GM18499 (cell line): ENCODE measurements around the gene SLC35F3.

Source experiments
- ATAC-seq: cut with Tn5 transposase; IDR thresholded peaks from one replicate; pipeline ENCODE4 v1.9.1; 2021; ENCODE audit warnings: moderate number of reproducible peaks; ENCODE audit not compliant: insufficient read depth, unreplicated experiment

SLC35F3 gene

GRCh38 chr1:234302354-234302962 is 398.0 kb downstream of the SLC35F3 start:
- ATAC-seq: no peak

GRCh38 chr1:234303231-234303630 is 398.8 kb downstream of the SLC35F3 start:
- no peak for ATAC-seq

DNA sequence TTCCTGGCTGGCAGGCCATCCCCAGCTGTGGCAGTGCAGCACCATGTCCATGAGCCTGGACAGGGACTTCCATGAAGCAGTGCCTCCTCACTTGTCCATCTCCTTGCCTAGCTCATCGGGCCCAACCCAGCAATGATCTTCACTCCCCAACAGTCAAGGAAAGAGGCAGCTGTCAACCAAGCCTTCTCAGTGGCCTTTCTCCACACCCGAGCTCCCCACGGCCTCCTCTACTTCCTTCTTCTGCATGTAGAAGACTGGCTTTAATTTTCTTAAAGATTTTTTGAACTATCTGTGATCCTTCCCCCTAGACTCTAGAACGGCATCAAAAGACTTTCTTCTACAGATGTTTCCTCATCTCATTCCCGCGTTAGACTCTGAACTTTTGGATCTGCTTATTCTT is 403.2 kb downstream of the SLC35F3 start:
- no peak for ATAC-seq

- ATAC-seq: no peak
Measured at GRCh38 chr1:234309243-234309597, 404.7 kb downstream of the SLC35F3 start.

- peak; percentile 59 for ATAC-seq
Measured at GRCh38 chr1:234309598-234310459, 405.4 kb downstream of the SLC35F3 start.

DNA sequence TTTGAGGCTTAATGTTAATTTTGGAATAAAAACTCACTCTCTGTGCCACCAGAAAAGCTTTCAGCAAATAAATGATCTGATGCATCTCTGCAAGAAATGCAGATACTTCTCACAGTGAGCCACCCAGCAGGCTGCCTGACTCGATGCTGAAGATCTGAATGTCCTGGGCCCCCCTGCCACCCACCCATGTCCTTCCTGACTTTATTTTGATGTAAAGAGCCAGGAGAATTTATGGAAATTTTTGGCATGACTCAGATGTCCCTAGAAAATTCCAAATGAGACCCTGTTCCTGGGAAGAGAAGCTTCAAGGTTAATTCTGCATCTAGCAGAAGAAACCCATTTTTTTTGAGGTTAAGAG is 406.0 kb downstream of the SLC35F3 start:
- no peak for ATAC-seq

- no peak for ATAC-seq
Measured at GRCh38 chr1:234311414-234311813, 406.9 kb downstream of the SLC35F3 start.

- no peak for ATAC-seq
Measured at GRCh38 chr1:234313171-234313570, 408.7 kb downstream of the SLC35F3 start.

GRCh38 chr1:234315091-234315541 is 410.6 kb downstream of the SLC35F3 start:
- no peak for ATAC-seq

DNA sequence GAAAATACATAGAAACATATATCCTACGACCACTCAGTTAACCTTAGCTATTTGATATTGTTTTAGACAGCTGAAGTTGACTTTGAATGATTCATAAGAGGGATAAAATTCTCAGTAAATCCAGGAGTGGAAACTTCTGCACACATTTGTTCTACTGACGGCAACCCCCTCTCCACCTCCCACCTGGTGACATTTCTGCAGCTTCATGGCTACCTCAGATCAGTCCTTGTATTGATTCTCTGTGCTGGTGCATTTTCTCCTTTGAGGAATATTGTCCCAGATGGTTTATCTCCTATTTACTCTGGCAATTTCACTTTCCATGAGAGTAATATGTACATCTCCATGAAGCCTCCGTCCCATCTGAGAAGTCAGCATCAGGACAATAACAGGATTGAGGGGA is 411.1 kb downstream of the SLC35F3 start:
- ATAC-seq: no peak

GRCh38 chr1:234316486-234316885 is 412.0 kb downstream of the SLC35F3 start:
- ATAC-seq: no peak

- ATAC-seq: no peak
Measured at GRCh38 chr1:234316937-234317336, 412.5 kb downstream of the SLC35F3 start.

GRCh38 chr1:234320069-234320468 is 415.6 kb downstream of the SLC35F3 start:
- no peak for ATAC-seq

DNA sequence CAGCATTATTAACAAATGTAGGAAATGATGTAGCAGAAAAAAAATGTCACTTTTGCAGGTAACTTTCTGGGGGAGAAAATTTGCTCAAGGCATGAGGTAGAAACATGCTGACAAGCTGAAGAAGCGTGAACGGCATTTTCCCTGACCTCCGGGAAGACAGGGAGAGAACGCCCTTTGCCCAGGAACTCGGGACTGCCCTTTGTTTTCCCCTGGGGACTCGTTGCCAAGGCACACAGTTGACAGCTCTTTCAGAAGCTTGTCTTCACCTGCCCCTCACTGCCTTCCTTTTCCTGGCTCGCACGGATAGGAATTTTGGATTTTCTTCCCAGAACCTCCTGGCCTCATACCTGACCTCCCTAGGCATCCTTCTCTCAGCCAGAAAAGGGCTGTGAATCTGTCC is 416.1 kb downstream of the SLC35F3 start:
- ATAC-seq: no peak

DNA sequence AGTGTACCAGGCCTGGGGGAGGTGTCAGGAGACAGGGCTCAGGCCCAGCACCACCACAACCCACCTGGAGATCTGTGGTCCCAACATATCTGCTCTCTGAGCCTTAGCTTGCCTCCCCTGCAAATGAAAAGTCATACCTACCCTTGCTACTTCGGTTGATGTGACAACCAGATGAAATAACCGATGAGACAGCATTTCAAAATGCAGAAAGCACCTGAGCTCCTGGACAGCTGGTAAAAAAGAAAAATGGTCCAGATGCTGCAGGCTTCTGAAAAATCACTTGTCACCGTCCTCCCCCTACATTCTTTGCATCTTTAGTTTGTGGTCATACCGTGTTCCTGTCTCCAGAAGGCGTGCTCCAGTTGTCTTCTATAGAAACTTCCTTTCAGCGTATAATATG is 416.8 kb downstream of the SLC35F3 start:
- no peak for ATAC-seq

DNA sequence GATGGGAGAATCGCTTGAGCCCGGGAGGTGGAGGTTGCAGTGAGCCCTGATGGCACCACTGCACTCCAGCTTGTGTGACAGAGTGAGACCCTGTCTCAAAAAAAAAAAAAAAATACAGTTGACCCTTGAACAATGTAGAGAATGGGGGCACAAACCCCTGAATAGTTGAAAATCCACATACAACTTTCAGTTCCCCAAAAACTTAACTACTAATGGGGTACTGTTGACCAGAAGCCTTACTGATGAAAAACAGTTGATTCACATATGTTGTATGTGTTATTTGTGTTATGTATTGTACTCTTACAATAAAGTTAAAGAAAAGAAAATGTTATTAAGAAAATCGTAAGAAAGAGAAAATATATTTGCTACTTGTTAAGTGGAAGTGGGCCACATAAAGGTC is 417.6 kb downstream of the SLC35F3 start:
- no peak for ATAC-seq

DNA sequence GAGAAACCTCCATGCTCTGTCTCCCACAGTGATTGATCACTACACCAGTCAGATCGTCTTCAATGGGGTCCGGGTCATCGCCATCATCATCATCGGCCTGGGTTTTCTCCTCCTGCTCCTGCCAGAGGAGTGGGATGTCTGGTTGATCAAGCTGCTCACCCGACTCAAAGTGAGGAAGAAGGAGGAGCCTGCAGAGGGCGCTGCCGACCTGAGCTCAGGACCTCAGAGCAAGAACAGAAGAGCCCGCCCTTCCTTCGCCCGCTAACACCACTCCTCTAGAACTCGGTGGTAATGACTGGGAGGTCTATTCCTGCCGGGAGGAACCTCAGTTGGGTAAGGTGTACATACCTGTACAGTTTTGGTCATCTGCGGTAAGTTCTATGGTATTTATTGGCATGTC is 418.5 kb downstream of the SLC35F3 start:
- no peak for ATAC-seq

- no peak for ATAC-seq
Measured at GRCh38 chr1:234324821-234325220, 420.3 kb downstream of the SLC35F3 start.

DNA sequence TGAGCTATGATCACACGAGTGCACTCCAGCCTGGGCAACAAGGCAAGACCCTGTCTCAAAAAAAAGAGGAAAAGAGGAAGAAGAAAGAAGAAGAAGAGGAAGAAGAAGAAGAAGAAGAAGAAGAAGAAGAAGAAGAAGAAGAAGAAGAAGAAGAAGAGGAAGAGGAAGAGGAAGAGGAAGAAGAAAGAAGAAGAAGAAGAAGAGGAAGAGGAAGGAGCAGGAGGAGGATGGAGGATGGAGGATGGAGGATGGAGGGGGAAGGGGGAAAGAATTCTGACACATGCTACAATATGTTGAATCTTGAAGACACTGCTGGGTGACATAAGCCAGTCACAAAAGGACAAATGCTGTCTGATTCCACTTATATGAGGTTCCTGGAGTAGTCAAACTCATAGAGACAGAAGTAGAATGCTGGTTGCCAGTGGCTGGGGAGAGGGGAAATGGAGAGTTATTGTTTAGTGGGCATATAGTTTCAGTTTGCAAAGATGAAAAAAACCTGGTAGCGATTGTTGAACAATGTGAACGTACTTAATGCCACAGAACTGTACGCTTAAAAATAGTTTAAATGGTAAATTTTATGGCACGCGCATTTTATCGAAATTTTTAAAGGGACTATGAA is 421.5 kb downstream of the SLC35F3 start:
- ATAC-seq: no peak

- no peak for ATAC-seq
Measured at GRCh38 chr1:234326497-234327366, 422.3 kb downstream of the SLC35F3 start.
